Measurements from ENCODE around the gene GAMT. TPM values are rescaled to one million over a fixed set of nuclear protein-coding genes. Genes with fewer than 3 reads are reported as not detected.

Gene GAMT
- total RNA-seq, 1 donor from 2014 or later: 7.8 TPM

DNA sequence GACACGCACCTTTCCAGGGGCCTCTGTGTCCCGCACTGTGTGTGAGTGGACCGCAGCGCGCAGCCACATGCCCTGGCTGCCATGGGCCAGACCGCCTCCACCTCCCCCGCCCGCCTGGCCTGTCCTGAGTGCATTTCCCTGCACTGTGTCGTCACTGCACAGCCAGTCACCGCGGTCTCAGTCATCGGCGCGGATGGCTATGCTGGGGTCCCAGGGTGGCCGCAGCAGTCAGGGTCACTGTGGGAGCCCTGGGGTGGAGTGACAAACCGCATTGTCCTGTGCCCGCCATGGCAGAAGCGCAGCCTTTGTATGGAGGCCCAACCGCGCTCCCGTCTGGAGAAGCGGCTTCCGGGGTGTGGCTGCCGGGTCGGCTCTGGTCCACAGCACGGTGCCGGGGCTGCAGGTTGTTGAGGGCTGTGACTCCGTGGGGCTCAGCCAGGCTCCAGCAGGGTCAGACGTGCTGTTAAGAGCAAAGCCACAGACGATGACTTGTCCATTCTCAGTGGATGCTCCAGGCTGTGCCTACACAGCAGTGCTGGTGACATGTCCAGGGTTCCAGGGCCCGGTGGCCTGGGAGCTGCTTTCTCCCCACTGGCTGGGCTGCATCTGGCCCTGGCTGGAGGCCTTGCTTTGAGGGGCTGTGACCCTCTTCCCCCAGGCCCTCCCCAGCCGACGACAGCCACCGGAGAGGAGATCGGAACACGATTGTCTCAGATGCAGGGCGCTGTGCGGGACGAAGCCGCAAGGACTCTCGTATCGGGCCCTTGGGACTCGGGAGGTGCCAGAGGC is 24.0 kb downstream of the GAMT start:
- no peaks in the 10 kb centered on the region for H3K27me3 ChIP-seq (ENCODE audit: low read depth)
- H3K4me3 ChIP-seq: no peak overlapping the region
- peaks cover 3% of the 10 kb centered on the region for H3K4me1 ChIP-seq
- no peaks in the 10 kb centered on the region for H3K9me3 ChIP-seq
- no peak overlapping the region for H3K27ac ChIP-seq
- intact Hi-C loops (cut with DNase I): no loop called here
- DNase-seq: no peak
- TF ChIP-seq, protein P1, sequence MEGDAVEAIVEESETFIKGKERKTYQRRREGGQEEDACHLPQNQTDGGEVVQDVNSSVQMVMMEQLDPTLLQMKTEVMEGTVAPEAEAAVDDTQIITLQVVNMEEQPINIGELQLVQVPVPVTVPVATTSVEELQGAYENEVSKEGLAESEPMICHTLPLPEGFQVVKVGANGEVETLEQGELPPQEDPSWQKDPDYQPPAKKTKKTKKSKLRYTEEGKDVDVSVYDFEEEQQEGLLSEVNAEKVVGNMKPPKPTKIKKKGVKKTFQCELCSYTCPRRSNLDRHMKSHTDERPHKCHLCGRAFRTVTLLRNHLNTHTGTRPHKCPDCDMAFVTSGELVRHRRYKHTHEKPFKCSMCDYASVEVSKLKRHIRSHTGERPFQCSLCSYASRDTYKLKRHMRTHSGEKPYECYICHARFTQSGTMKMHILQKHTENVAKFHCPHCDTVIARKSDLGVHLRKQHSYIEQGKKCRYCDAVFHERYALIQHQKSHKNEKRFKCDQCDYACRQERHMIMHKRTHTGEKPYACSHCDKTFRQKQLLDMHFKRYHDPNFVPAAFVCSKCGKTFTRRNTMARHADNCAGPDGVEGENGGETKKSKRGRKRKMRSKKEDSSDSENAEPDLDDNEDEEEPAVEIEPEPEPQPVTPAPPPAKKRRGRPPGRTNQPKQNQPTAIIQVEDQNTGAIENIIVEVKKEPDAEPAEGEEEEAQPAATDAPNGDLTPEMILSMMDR (IDR thresholded peaks at IDR 0.05): no peak
- ATAC-seq: no peak
- peaks cover 48% of the 10 kb centered on the region for H3K36me3 ChIP-seq

DNA sequence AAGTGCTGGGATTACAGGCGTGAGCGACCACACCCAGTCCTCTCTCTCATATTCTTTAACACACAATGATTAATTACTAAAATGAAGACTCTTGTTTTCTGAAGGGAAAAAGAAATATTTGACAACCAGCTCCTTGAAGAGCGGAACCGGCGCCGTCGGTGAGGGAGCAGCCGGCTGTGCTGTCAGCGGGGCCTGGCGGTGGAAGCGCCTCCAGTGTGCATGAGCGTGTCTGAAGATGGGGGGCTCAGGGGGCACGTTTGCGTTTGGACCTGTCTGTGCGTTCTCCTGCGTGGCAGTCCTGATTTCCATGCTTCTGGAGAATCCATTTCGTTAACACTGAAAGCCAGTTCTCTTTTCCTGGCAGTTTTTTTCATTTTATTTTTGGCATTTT is 24.9 kb downstream of the GAMT start:
- H3K9me3 ChIP-seq: no peaks in the 10 kb centered on the region
- H3K4me1 ChIP-seq: peaks cover 3% of the 10 kb centered on the region
- TF ChIP-seq, protein P1 (IDR thresholded peaks at IDR 0.05): no peak
- no peak overlapping the region for H3K4me3 ChIP-seq
- H3K27ac ChIP-seq: no peak overlapping the region
- intact Hi-C loops (cut with DNase I): no loop called here
- no peak for ATAC-seq
- no peaks in the 10 kb centered on the region for H3K27me3 ChIP-seq (ENCODE audit: low read depth)
- peaks cover 57% of the 10 kb centered on the region for H3K36me3 ChIP-seq
- no peak for DNase-seq

DNA sequence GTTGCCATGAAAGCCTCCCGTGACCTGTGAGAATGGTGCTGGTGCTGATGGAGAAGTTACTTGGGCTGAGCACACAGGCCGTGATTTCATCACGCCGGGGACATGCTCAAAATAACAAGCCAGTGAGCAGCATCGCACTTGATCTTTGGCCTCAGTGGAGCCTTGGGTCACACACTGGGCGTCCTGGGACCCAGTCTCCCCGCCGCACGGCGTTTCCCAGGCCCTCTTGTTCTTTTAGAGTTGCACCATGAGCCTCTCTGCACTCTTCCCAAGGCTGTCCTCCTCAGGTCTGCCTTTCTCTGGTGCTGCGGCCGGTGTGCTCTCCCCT is 27.1 kb downstream of the GAMT start:
- ATAC-seq (no peak), DNase-seq (no peak)
- Histone ChIP-seq H3K27me3 (ENCODE audit: low read depth) (no peaks in the 10 kb centered on the region), H3K36me3 (peaks cover 79% of the 10 kb centered on the region), H3K4me1 (peaks cover 3% of the 10 kb centered on the region), H3K27ac (no peak overlapping the region), H3K4me3 (no peak overlapping the region), H3K9me3 (no peaks in the 10 kb centered on the region)
- TF ChIP-seq, protein P1 (IDR thresholded peaks at IDR 0.05): no peak
- intact Hi-C loops (cut with DNase I): no loop called here

DNA sequence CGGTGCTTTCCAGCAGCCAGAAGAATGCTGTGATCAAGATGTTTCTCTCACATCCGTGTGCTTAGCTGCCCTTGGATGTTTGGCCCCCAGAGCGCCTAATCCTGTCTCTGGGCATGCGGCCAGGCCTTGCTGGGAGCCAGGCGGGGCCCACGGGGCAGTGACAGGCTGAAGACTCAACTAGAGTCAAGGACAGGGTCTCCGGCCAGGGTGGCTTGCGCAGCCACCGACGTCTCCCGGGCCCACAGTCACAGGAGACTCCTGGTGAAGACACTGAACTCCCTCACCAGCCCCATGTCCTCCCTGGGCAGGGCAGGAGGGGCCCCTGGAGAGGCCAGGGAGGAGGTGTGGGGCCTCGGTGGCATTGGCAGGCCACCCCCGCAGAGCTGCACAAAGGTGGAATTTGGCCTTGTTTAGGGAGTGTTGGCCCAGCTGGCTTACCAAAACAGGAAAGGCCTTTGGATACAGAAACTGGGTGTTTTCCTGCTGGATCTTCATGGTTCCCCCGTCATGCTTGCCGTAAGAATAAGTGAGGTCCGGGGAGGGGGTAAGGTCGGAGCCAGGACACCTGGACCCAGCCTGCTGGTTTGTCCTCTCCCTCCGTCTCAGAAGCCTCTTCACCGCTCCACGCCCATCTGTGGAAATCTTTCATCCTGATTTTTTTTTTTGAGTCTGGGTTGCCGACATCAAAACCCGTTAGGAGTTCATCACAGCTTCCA is 27.6 kb downstream of the GAMT start:
- Histone ChIP-seq H3K36me3 (peaks cover 83% of the 10 kb centered on the region), H3K27ac (no peak overlapping the region), H3K4me1 (peaks cover 3% of the 10 kb centered on the region), H3K4me3 (no peak overlapping the region), H3K9me3 (no peaks in the 10 kb centered on the region), H3K27me3 (ENCODE audit: low read depth) (no peaks in the 10 kb centered on the region)
- no peak for ATAC-seq
- DNase-seq: no peak
- TF ChIP-seq, protein P1 (IDR thresholded peaks at IDR 0.05): no peak
- intact Hi-C loops (cut with DNase I): no loop called here

DNA sequence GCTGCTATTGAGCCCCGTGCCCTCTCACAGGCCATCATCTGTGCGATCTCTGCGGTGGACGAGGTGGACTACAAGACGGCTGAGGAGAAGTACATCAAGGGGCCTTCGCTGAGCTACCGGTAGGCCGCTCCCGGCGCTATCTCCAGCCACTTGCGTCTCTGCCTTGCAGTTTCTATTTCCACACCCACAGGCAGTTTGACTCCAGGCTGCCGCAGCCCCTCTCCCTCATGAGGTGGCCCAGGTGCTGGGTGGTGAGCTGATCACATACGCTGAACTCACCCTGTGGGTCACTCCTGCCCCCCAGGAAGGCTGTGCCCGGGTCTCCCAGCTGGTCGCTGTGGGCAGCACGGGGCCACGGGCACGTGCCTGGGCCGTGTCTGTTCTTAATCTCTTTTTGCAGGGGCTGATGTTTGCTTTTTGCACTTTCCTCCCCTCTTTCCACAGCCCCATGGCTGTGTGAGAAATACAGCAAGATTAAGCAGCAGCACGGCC is 28.3 kb downstream of the GAMT start:
- Histone ChIP-seq H3K27me3 (ENCODE audit: low read depth) (no peaks in the 10 kb centered on the region), H3K9me3 (no peaks in the 10 kb centered on the region), H3K27ac (no peak overlapping the region), H3K4me3 (no peak overlapping the region), H3K4me1 (peaks cover 3% of the 10 kb centered on the region), H3K36me3 (peaks cover 87% of the 10 kb centered on the region)
- intact Hi-C loops (cut with DNase I): no loop called here
- ATAC-seq (no peak), DNase-seq (no peak)
- TF ChIP-seq, protein P1 (IDR thresholded peaks at IDR 0.05): no peak

Data from lower lobe of right lung (tissue), 2 donors.